Stimulated activated CD4-positive, alpha-beta T cell treated with anti-CD3 and anti-CD28 coated beads, Interleukin-12 subunit alpha, Interleukin-12 subunit beta, amount 100 ng/mL, for 4 hours (primary cell): Measurements from ENCODE around the gene KCNT1.

Experiments
- DNase-seq: peaks from one replicate; pipeline ENCODE4 v3.0.0-alpha.2; 2020

KCNT1 gene

GRCh38 chr9:135701067-135701958 lies 672 bp upstream of the KCNT1 start:
- peak; percentile 10 for DNase-seq

GRCh38 chr9:135703726-135704125 lies 1.7 kb downstream of the KCNT1 start:
- no peak for DNase-seq

GRCh38 chr9:135704483-135704882 lies 2.5 kb downstream of the KCNT1 start:
- DNase-seq: no peak

- no peak for DNase-seq
Observed at GRCh38 chr9:135705376-135705775, 3.4 kb downstream of the KCNT1 start.

- no peak for DNase-seq
Observed at GRCh38 chr9:135706288-135706687, 4.3 kb downstream of the KCNT1 start.

- no peak for DNase-seq
Observed at GRCh38 chr9:135707252-135708138, 5.5 kb downstream of the KCNT1 start.

- DNase-seq: no peak
Observed at GRCh38 chr9:135708164-135708563, 6.2 kb downstream of the KCNT1 start.

- DNase-seq: no peak
Observed at GRCh38 chr9:135711391-135711790, 9.4 kb downstream of the KCNT1 start.

- no peak for DNase-seq
Observed at GRCh38 chr9:135711881-135712280, 9.9 kb downstream of the KCNT1 start.

GRCh38 chr9:135712613-135713295 lies 10.8 kb downstream of the KCNT1 start:
- no peak for DNase-seq

- DNase-seq: no peak
Observed at GRCh38 chr9:135714242-135715055, 12.5 kb downstream of the KCNT1 start.

- DNase-seq: no peak
Observed at GRCh38 chr9:135715056-135715595, 13.1 kb downstream of the KCNT1 start.

GRCh38 chr9:135716045-135716444 lies 14.1 kb downstream of the KCNT1 start:
- no peak for DNase-seq

- DNase-seq: no peak
Observed at GRCh38 chr9:135717410-135717809, 15.4 kb downstream of the KCNT1 start.

- no peak for DNase-seq
Observed at GRCh38 chr9:135718616-135719015, 16.6 kb downstream of the KCNT1 start.

- no peak for DNase-seq
Observed at GRCh38 chr9:135719472-135719871, 17.5 kb downstream of the KCNT1 start.

GRCh38 chr9:135722365-135722764 lies 20.4 kb downstream of the KCNT1 start:
- DNase-seq: no peak

- DNase-seq: no peak
Observed at GRCh38 chr9:135724186-135724787, 22.3 kb downstream of the KCNT1 start.

- no peak for DNase-seq
Observed at GRCh38 chr9:135726138-135726853, 24.3 kb downstream of the KCNT1 start.

GRCh38 chr9:135727257-135727875 lies 25.4 kb downstream of the KCNT1 start:
- no peak for DNase-seq
